ENCODE measurements around the gene SNAPC5. TPM values are rescaled to one million over a fixed set of nuclear protein-coding genes. Genes with fewer than 3 reads are reported as not detected.
"Not testable (repeated sequence)": the region's sequence is repeated elsewhere in the genome, so short reads cannot be mapped to it uniquely, and the experiment has no call there.

Gene SNAPC5
- total RNA-seq, 2 donors from 2014 or later = 29.9 to 32.2 TPM

- ATAC-seq (replicated peaks in 1 of 2) (no peak), DNase-seq (no peak)
- Mint-ChIP-seq H3K4me1 (ENCODE audit: low read depth) (peaks cover 75% of the 10 kb centered on the region), H3K9me3 (no peaks in the 10 kb centered on the region), H3K27ac (peak overlapping the region; percentile 100), H3K27me3 (ENCODE audit: low read depth) (no peaks in the 10 kb centered on the region), H3K36me3 (ENCODE audit: insufficient read depth in 2 of 2) (peaks cover 23 to 50% of the 10 kb centered on the region in 2 donors), H3K4me3 (peak overlapping the region; percentile 88 to 98)
Observed at GRCh38 chr15:66503780-66504562, 6.4 kb upstream of the SNAPC5 start.

- DNase-seq; H3K9me3 Mint-ChIP-seq; ATAC-seq (replicated peaks in 1 of 2); H3K27me3 Mint-ChIP-seq (ENCODE audit: low read depth): not testable (repeated sequence)
- Mint-ChIP-seq H3K36me3 (ENCODE audit: insufficient read depth in 2 of 2) (peaks cover 23 to 50% of the 10 kb centered on the region in 2 donors), H3K27ac (peak overlapping the region; percentile 100), H3K4me1 (ENCODE audit: low read depth) (peaks cover 75% of the 10 kb centered on the region), H3K4me3 (peak overlapping the region; percentile 88 to 98)
Observed at GRCh38 chr15:66503041-66503648, 5.6 kb upstream of the SNAPC5 start.

GRCh38 chr15:66502491-66502890 is 4.9 kb upstream of the SNAPC5 start:
- Mint-ChIP-seq H3K36me3 (ENCODE audit: insufficient read depth in 2 of 2) (peaks cover 26 to 54% of the 10 kb centered on the region in 2 donors), H3K4me3 (peak overlapping the region; percentile 88 to 98), H3K9me3 (no peaks in the 10 kb centered on the region), H3K27ac (peak overlapping the region; percentile 100), H3K27me3 (ENCODE audit: low read depth) (no peaks in the 10 kb centered on the region), H3K4me1 (ENCODE audit: low read depth) (peaks cover 73% of the 10 kb centered on the region)
- DNase-seq (no peak), ATAC-seq (replicated peaks in 1 of 2) (no peak)

- DNase-seq; H3K9me3 Mint-ChIP-seq; ATAC-seq (replicated peaks in 1 of 2); H3K27me3 Mint-ChIP-seq (ENCODE audit: low read depth): not testable (repeated sequence)
- Mint-ChIP-seq H3K4me3 (peak overlapping the region in 1 of 2 donors; percentile 7), H3K4me1 (ENCODE audit: low read depth) (peaks cover 68% of the 10 kb centered on the region), H3K36me3 (ENCODE audit: insufficient read depth in 2 of 2) (peaks cover 26 to 59% of the 10 kb centered on the region in 2 donors), H3K27ac (peak overlapping the region; percentile 62)
Observed at GRCh38 chr15:66500346-66500745, 2.8 kb upstream of the SNAPC5 start.

GRCh38 chr15:66498501-66499386 is 1.2 kb upstream of the SNAPC5 start:
- Mint-ChIP-seq H3K27me3 (ENCODE audit: low read depth) (no peaks in the 10 kb centered on the region), H3K9me3 (no peaks in the 10 kb centered on the region), H3K36me3 (ENCODE audit: insufficient read depth in 2 of 2) (peaks cover 19 to 55% of the 10 kb centered on the region in 2 donors), H3K4me1 (ENCODE audit: low read depth) (peaks cover 77% of the 10 kb centered on the region), H3K4me3 (peak overlapping the region in 1 of 2 donors; percentile 93), H3K27ac (peak overlapping the region; percentile 97)
- no peak for DNase-seq
- no peak for ATAC-seq (replicated peaks in 1 of 2)

- peak; percentile 34 to 37 for ATAC-seq (replicated peaks in 1 of 2)
- peak overlapping the region; percentile 97 for H3K27ac Mint-ChIP-seq
- H3K27me3 Mint-ChIP-seq (ENCODE audit: low read depth) = no peaks in the 10 kb centered on the region
- peak overlapping the region; percentile 93 to 95 for H3K4me3 Mint-ChIP-seq
- H3K36me3 Mint-ChIP-seq (ENCODE audit: insufficient read depth in 2 of 2) = peaks cover 14 to 46% of the 10 kb centered on the region in 2 donors
- DNase-seq = no peak
- peaks cover 62% of the 10 kb centered on the region for H3K4me1 Mint-ChIP-seq (ENCODE audit: low read depth)
- no peaks in the 10 kb centered on the region for H3K9me3 Mint-ChIP-seq
Observed at GRCh38 chr15:66496951-66497501, 536 bp downstream of the SNAPC5 start.

- Mint-ChIP-seq H3K4me3 (no peak overlapping the region), H3K27ac (peak overlapping the region; percentile 83), H3K27me3 (ENCODE audit: low read depth) (no peaks in the 10 kb centered on the region), H3K4me1 (ENCODE audit: low read depth) (peaks cover 41% of the 10 kb centered on the region), H3K9me3 (no peaks in the 10 kb centered on the region), H3K36me3 (ENCODE audit: insufficient read depth in 2 of 2) (peaks cover 5 to 25% of the 10 kb centered on the region in 2 donors)
- no peak for ATAC-seq (replicated peaks in 1 of 2)
- DNase-seq = no peak
Observed at GRCh38 chr15:66494262-66494661, 3.3 kb downstream of the SNAPC5 start.

- no peak for DNase-seq
- Mint-ChIP-seq H3K4me1 (ENCODE audit: low read depth) (peaks cover 23% of the 10 kb centered on the region), H3K9me3 (no peaks in the 10 kb centered on the region), H3K36me3 (ENCODE audit: insufficient read depth in 2 of 2) (peaks cover 2 to 17% of the 10 kb centered on the region in 2 donors), H3K4me3 (no peak overlapping the region), H3K27me3 (ENCODE audit: low read depth) (no peaks in the 10 kb centered on the region), H3K27ac (peak overlapping the region; percentile 11)
- no peak for ATAC-seq (replicated peaks in 1 of 2)
Observed at GRCh38 chr15:66491846-66492245, 5.7 kb downstream of the SNAPC5 start.

GRCh38 chr15:66489179-66489791 is 8.3 kb downstream of the SNAPC5 start:
- Mint-ChIP-seq H3K27me3 (ENCODE audit: low read depth) (no peaks in the 10 kb centered on the region), H3K27ac (peak overlapping the region; percentile 39), H3K4me3 (no peak overlapping the region), H3K9me3 (no peaks in the 10 kb centered on the region), H3K4me1 (ENCODE audit: low read depth) (peaks cover 4% of the 10 kb centered on the region), H3K36me3 (ENCODE audit: insufficient read depth in 2 of 2) (peaks cover 3 to 15% of the 10 kb centered on the region in 2 donors)
- no peak for DNase-seq
- ATAC-seq (replicated peaks in 1 of 2) = no peak

- Mint-ChIP-seq H3K36me3 (ENCODE audit: insufficient read depth in 2 of 2) (peaks cover 2 to 12% of the 10 kb centered on the region in 2 donors), H3K4me1 (ENCODE audit: low read depth) (no peaks in the 10 kb centered on the region), H3K4me3 (no peak overlapping the region), H3K27ac (no peak overlapping the region), H3K27me3 (ENCODE audit: low read depth) (no peaks in the 10 kb centered on the region), H3K9me3 (no peaks in the 10 kb centered on the region)
- DNase-seq (no peak), ATAC-seq (replicated peaks in 1 of 2) (no peak)
Observed at GRCh38 chr15:66488525-66488924, 9.0 kb downstream of the SNAPC5 start.

- Mint-ChIP-seq H3K4me3 (no peak overlapping the region), H3K4me1 (ENCODE audit: low read depth) (no peaks in the 10 kb centered on the region), H3K9me3 (no peaks in the 10 kb centered on the region), H3K36me3 (ENCODE audit: insufficient read depth in 2 of 2) (peaks cover 4 to 11% of the 10 kb centered on the region in 2 donors), H3K27ac (no peak overlapping the region), H3K27me3 (ENCODE audit: low read depth) (no peaks in the 10 kb centered on the region)
- DNase-seq = no peak
- no peak for ATAC-seq (replicated peaks in 1 of 2)
Observed at GRCh38 chr15:66486887-66487286, 10.7 kb downstream of the SNAPC5 start.

GRCh38 chr15:66484539-66485112 is 12.9 kb downstream of the SNAPC5 start:
- peaks cover 5% of the 10 kb centered on the region for H3K4me1 Mint-ChIP-seq (ENCODE audit: low read depth)
- no peaks in the 10 kb centered on the region for H3K27me3 Mint-ChIP-seq (ENCODE audit: low read depth)
- peaks cover 8 to 14% of the 10 kb centered on the region in 2 donors for H3K36me3 Mint-ChIP-seq (ENCODE audit: insufficient read depth in 2 of 2)
- no peak for DNase-seq
- ATAC-seq (replicated peaks in 1 of 2) = no peak
- peak overlapping the region; percentile 27 for H3K27ac Mint-ChIP-seq
- no peaks in the 10 kb centered on the region for H3K9me3 Mint-ChIP-seq
- H3K4me3 Mint-ChIP-seq = no peak overlapping the region

Data from activated T-cell treated with anti-CD3 and anti-CD28 coated beads, Interleukin-2, amount 50 U/mL, for 72 hours (primary cell).